Erythroblast (primary cell): ENCODE results near the gene RNF11.
"Not testable (repeated sequence)": the region's sequence is repeated elsewhere in the genome, so short reads cannot be mapped to it uniquely, and the experiment has no call there.

Experiments used
- DNase-seq, 2 experiments: peaks; one replicate each; lab custom pipeline; 2025; lab: John Stamatoyannopoulos, UW
- GATA1 ChIP-seq: IDR thresholded peaks from 2 replicates; pipeline ENCODE4 v1.6.1; 2011; ENCODE audit warnings: low read depth, mild to moderate bottlenecking, control low read depth, low read length, moderate library complexity
- POLR2A ChIP-seq: IDR thresholded peaks from 2 replicates; pipeline ENCODE4 v1.6.1; 2011; ENCODE audit warnings: mild to moderate bottlenecking, low read length

RNF11 gene

GRCh38 chr1:51236531-51237350, 668 bp downstream of the RNF11 start:
- TF ChIP-seq POLR2A (no peak), GATA1 (no peak)
- peak; percentile 60 to 80 for DNase-seq

GRCh38 chr1:51237351-51238033, 1.4 kb downstream of the RNF11 start:
- TF ChIP-seq POLR2A (no peak), GATA1 (no peak)
- peak; percentile 50 to 69 for DNase-seq

GRCh38 chr1:51238034-51238403, 1.9 kb downstream of the RNF11 start:
- no peak for TF ChIP-seq POLR2A
- no peak for TF ChIP-seq GATA1
- DNase-seq, result no peak

DNA sequence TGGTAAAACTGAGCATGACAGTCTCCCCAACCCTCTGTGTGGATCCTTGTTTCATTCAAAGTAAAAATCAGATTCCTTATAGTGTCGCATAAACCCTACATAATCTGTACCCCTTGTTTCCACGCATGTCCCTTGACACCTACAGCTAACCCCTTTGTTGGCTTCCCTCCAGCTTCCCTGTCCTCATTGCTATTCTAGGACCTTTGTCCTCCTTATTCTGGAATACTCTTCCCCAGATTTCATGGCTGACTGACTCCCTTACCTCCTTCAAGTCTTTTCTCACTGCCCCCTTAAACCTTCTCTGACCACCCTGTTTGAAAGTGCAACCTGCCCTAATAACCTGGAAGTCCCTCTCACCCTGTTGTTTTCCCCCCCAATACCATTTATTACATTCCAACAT, 4.0 kb downstream of the RNF11 start:
- DNase-seq, result no peak
- TF ChIP-seq POLR2A, result no peak
- no peak for TF ChIP-seq GATA1

DNA sequence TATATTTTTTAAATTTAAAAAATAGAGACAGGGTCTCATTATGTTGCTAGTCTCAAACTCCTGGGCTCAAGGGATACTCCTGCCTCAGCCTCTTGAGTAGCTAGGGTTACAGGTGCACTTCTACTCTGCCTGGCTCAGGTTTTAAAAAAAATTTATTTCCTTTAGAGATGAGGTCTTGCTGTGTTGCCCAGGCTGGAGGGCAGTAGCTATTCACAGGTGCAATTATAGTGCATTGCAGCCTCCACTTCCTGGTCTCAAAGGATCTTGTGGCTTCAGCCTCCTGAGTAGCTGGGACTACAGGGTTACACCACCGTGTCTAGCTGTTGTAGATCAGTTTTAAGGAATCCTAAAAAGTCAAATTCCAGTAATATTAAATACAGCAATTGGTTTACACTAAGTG, 5.0 kb downstream of the RNF11 start:
- no peak for TF ChIP-seq POLR2A
- no peak for TF ChIP-seq GATA1

DNA sequence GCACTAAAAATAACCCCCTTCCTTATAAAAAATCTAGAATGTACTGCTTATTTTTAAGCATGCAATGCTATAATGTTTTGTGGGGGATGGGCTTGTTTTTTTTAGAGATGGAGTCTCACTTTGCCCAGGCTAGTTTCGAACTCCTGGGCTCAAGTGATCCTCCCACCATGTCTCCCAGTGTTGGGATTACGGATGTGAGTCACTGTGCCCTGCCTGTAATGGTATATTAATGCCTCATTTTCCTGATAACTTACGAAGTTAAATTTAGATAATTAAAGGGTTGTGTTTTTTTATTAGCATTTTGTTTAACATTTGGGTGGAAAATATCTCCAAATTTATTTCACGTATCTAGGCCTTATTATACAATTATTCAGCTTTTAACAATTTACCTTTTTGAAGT, 6.5 kb downstream of the RNF11 start:
- DNase-seq, result no peak
- TF ChIP-seq GATA1 (no peak), POLR2A (no peak)

More for the DNA sequence above, 5.0 kb downstream of the RNF11 start:
- DNase-seq, result no peak

DNA sequence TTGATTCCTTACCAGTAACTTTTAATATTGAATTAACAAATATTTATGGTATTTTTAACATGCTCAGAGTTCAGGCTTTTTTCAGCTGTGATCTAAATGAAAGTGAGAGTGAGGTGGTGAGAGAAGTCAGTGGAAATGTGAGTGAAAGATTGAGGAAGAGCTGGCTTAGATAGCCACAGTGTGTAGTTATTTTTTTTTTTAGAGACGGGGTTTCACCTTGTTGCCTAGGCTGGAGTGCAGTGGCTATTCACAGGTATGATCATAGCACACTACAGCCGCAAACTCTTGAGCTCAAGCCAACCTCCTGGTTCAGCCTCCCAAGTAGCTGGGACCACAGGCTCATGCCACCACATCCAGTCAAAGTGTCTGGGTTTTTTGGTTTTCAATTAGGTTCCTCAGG, 10.9 kb downstream of the RNF11 start:
- no peak for DNase-seq
- TF ChIP-seq GATA1 (no peak), POLR2A (no peak)

- TF ChIP-seq POLR2A (no peak), GATA1 (no peak)
- DNase-seq, result no peak
Measured at GRCh38 chr1:51247499-51247898, 11.4 kb downstream of the RNF11 start.

- DNase-seq, result no peak
- no peak for TF ChIP-seq POLR2A
- no peak for TF ChIP-seq GATA1
Measured at GRCh38 chr1:51249445-51249844, 13.4 kb downstream of the RNF11 start.

DNA sequence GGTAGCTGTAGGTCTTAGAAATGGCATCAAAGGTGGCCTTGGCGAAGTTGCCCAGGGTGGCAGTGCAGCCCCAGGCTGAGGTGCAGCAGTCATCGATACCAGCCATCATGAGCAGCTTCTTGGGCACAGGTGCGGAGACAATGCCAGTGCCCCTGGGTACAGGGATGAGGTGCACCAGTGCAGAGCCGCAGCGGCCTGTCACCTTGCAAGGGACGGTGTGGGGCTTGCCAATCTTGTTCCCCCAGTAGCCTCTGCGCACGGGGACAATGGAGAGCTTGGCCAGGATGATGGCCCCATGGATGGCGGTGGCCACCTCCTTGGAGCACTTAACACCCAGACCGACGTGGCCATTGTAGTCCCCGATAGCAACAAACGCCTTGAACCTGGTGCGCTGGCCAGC, 14.7 kb downstream of the RNF11 start:
- not testable (repeated sequence) for DNase-seq

DNA sequence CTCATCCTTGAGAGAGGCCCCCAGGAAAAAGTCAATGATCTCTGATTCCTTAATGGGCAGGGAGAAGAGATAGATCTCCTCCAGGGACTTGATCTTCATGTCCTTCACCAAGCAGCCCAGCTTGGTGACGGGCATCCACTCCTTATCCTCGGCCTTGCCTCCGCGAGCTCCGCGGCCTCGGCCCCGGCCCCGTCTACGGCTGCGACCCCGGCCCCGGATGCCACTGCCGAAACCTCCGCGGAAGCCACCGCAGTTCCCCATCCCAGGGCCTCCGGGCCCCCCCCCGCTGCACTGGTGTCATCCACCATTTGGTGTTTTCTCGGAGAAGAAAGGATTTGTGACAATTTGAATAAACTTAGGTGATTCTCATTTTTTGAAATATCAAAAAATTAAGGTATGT, 15.1 kb downstream of the RNF11 start:
- not testable (repeated sequence) for DNase-seq

DNA sequence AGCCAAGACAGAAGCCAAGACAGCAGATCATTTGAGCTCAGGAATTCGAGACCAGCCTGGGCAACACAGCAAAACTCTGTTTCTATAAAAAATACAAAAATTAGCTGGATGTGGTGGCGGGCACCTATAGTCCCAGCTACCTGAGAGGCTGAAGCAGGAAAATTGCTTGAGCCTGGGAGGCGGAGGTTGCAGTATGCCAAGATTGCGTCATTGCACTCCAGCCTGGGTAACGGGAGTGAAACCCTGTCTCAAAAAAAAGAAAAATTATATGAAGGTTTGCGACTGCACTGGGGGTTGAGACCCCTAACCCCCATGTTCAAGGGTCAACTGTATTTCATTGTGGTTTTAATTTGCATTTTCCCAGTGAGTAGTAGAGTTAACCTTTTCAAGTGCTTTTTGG, 16.3 kb downstream of the RNF11 start:
- no peak for TF ChIP-seq GATA1
- no peak for TF ChIP-seq POLR2A
- no peak for DNase-seq

GRCh38 chr1:51253691-51254090, 17.6 kb downstream of the RNF11 start:
- DNase-seq, result no peak

DNA sequence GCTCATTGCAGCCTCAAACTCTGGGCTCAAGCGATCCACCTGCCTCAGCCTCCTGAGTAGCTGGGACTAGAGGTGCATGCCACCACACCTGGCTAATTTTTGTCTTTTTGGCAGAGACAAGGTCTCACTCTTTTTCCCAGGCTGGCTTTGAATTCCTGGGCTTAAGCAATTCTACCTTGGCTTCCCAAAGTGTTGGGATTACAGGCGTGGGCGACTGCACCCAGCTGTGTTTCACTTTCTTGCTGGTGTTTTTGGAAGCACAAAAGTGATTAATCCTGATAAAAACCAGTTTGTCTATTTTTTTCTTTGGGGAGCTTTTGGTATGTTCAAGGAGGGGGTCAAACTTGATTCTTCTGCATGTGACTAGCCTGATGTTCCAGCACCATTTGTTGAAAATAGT, 19.3 kb downstream of the RNF11 start:
- no peak for TF ChIP-seq POLR2A
- no peak for TF ChIP-seq GATA1
- no peak for DNase-seq

More at GRCh38 chr1:51253691-51254090, 17.6 kb downstream of the RNF11 start:
- TF ChIP-seq POLR2A, result no peak
- no peak for TF ChIP-seq GATA1

DNA sequence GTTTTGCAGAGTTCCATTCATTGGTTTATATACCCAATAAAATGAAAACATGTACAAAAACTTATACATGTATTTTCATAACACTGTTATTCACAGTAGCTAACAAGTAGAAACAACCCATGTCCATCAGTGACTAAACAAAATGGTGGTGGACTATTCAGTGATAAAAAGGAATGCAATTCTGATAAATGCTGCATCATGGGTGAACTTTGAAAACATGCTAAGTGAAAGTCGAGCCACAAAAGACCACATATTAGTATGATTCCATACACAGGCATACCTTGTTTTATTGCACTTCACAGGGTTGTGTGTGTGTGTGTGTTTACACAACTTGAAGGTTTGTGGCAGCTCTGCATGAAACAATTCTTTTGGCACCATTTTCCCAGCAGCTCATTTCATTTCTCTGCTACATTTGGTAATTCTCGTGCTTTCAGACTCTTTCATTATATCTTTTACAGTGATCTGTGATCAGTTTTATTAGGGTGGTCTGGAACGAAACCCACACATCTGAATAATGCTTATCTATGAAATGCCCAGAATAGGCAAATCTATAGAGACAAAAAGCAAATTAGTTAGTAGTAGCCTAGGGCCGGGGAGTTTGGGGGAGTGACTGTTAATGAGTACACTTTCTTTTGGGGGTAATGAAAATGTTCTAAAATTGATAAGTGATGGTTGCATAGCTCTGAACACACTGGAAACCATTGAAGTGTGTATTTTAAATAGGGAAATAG, 27.2 kb downstream of the RNF11 start:
- TF ChIP-seq POLR2A (no peak), GATA1 (no peak)
- peak; percentile 15 to 36 for DNase-seq
